Karpas-422 (cell line): ENCODE measurements around the gene HIPK2. TPM values are rescaled to one million over a fixed set of nuclear protein-coding genes. Genes with fewer than 3 reads are reported as not detected.

Experiments used
- DNase-seq: peaks from one replicate; pipeline ENCODE4 v3.0.0-alpha.2; 2015
- H2AFZ ChIP-seq: fragments of 200-600 bp; sonication (generic); 2 replicates; pipeline ENCODE4 v1.6.1; 2014; ENCODE audit warnings: antibody characterized with exemption, low read length, mixed read lengths
- H3K27ac ChIP-seq: fragments of 200-600 bp; sonication (generic); 2 replicates; pipeline ENCODE4 v1.5.1; 2014; ENCODE audit warnings: mild to moderate bottlenecking, low read length, moderate library complexity
- H3K27me3 ChIP-seq: fragments of 200-600 bp; sonication (generic); 2 replicates; pipeline ENCODE4 v1.6.1; 2014; ENCODE audit warnings: low read length, mixed read lengths
- H3K36me3 ChIP-seq: fragments of 200-600 bp; sonication (generic); 2 replicates; pipeline ENCODE4 v1.6.1; 2014; ENCODE audit warnings: low read length, mixed read lengths; ENCODE audit not compliant: insufficient read depth
- H3K4me1 ChIP-seq: fragments of 200-600 bp; sonication (generic); 2 replicates; pipeline ENCODE4 v1.6.1; 2014; ENCODE audit warnings: mild to moderate bottlenecking, low read length, mixed read lengths
- H3K4me2 ChIP-seq: fragments of 200-600 bp; sonication (generic); 2 replicates; pipeline ENCODE4 v1.6.1; 2014; ENCODE audit warnings: low read length, low read depth, mild to moderate bottlenecking; ENCODE audit not compliant: poor library complexity, severe bottlenecking
- H3K4me3 ChIP-seq: fragments of 200-600 bp; sonication (generic); 2 replicates; pipeline ENCODE4 v1.5.1; 2014; ENCODE audit warnings: mild to moderate bottlenecking, antibody characterized with exemption, low read length, mixed read lengths
- H3K79me2 ChIP-seq: fragments of 200-600 bp; sonication (generic); 2 replicates; pipeline ENCODE4 v1.6.1; 2014; ENCODE audit warnings: mild to moderate bottlenecking, low read length, mixed read lengths
- H3K9ac ChIP-seq: fragments of 200-600 bp; sonication (generic); 2 replicates; pipeline ENCODE4 v1.6.0; 2014; ENCODE audit warnings: low read length
- H3K9me2 ChIP-seq: fragments of 200-600 bp; sonication (generic), shearing (Covaris generic); replicated peaks from 2 replicates; pipeline ENCODE4 v1.6.0; 2014; ENCODE audit warnings: mild to moderate bottlenecking, low read length, moderate library complexity; ENCODE audit not compliant: insufficient read depth
- H3K9me3 ChIP-seq: fragments of 300-700, 200-600 bp; sonication (generic); 2 replicates; pipeline ENCODE4 v1.6.1; 2014; ENCODE audit warnings: low read length, mixed read lengths
- H4K20me1 ChIP-seq: fragments of 200-600 bp; sonication (generic); 2 replicates; pipeline ENCODE4 v1.6.1; 2014; ENCODE audit warnings: mild to moderate bottlenecking, antibody characterized with exemption, low read length, low read depth; ENCODE audit not compliant: insufficient read depth
- total RNA-seq: library from RNA; depleted of rRNA; stranded (reverse); fragments of >200 nt; shearing (Covaris generic); gene quantifications from 2 replicates; pipeline ENCODE4 v1.2.3, GENCODE V29; 2014; ENCODE audit warnings: low replicate concordance

Gene HIPK2
- total RNA-seq, 1 experiment from 2014 or later: not detected

GRCh38 chr7:139727151-139727705, 50.6 kb downstream of the HIPK2 start:
- Histone ChIP-seq H3K4me1 (no peaks in the 10 kb centered on the region), H3K9me2 (no peaks in the 10 kb centered on the region), H2AFZ (no peak overlapping the region), H3K4me2 (no peak overlapping the region), H3K27me3 (no peaks in the 10 kb centered on the region), H3K4me3 (no peak overlapping the region), H3K27ac (no peak overlapping the region), H3K79me2 (no peaks in the 10 kb centered on the region), H4K20me1 (no peaks in the 10 kb centered on the region), H3K36me3 (no peaks in the 10 kb centered on the region), H3K9me3 (no peaks in the 10 kb centered on the region), H3K9ac (no peak overlapping the region)
- DNase-seq: no peak

DNA sequence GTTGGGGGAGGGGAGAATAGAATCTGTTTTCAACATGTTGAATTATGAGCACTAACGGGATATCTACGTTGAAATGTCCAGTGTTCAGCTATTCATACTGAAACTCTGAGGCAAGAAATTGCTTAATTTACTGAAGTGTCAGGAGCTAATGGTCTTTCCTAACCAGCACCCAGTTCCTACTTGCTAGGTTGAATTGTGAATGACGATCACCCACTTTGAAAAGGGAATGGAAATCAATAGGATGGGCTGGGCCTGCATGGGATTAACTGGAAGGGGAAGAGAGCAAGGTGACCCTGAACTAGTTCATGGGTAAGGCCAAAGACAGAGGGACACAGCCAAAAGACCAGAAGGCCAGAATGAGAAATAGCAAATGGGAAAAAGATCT, 51.3 kb downstream of the HIPK2 start:
- H3K9ac ChIP-seq: no peak overlapping the region
- H3K27ac ChIP-seq: no peak overlapping the region
- no peaks in the 10 kb centered on the region for H3K79me2 ChIP-seq
- H3K4me2 ChIP-seq: no peak overlapping the region
- H3K4me3 ChIP-seq: no peak overlapping the region
- no peaks in the 10 kb centered on the region for H3K9me3 ChIP-seq
- no peak for DNase-seq
- no peaks in the 10 kb centered on the region for H3K27me3 ChIP-seq
- H2AFZ ChIP-seq: no peak overlapping the region
- H3K4me1 ChIP-seq: no peaks in the 10 kb centered on the region
- H4K20me1 ChIP-seq: no peaks in the 10 kb centered on the region
- H3K9me2 ChIP-seq: no peaks in the 10 kb centered on the region
- H3K36me3 ChIP-seq: no peaks in the 10 kb centered on the region

GRCh38 chr7:139725858-139726484, 51.8 kb downstream of the HIPK2 start:
- no peak overlapping the region for H2AFZ ChIP-seq
- H3K27me3 ChIP-seq: no peaks in the 10 kb centered on the region
- no peaks in the 10 kb centered on the region for H4K20me1 ChIP-seq
- H3K36me3 ChIP-seq: no peaks in the 10 kb centered on the region
- H3K79me2 ChIP-seq: no peaks in the 10 kb centered on the region
- H3K4me3 ChIP-seq: no peak overlapping the region
- H3K9me2 ChIP-seq: no peaks in the 10 kb centered on the region
- H3K4me1 ChIP-seq: no peaks in the 10 kb centered on the region
- no peak overlapping the region for H3K27ac ChIP-seq
- no peak for DNase-seq
- H3K9ac ChIP-seq: no peak overlapping the region
- no peaks in the 10 kb centered on the region for H3K9me3 ChIP-seq
- H3K4me2 ChIP-seq: no peak overlapping the region

DNA sequence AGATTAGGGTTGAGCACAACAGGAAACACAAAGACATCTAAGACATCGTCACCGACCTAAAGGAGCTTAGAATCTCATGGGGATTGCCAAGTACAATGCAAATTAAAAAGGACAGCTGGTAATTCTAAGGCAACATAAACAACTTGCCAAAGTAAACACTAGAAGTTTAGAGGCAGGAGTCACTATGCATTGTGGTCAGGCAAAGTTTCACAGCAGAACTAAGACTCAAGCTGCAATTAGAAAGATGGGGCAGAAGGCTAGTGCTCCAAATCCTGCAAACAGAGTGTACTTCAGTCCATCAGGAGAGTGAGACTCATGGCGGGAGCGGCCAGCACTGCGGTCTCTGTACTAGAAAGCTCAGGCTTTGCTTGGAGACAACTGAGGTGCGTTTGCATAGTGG, 52.7 kb downstream of the HIPK2 start:
- Histone ChIP-seq H3K4me1 (no peaks in the 10 kb centered on the region), H3K4me3 (no peak overlapping the region), H3K27me3 (no peaks in the 10 kb centered on the region), H3K79me2 (no peaks in the 10 kb centered on the region), H2AFZ (no peak overlapping the region), H4K20me1 (no peaks in the 10 kb centered on the region), H3K9ac (no peak overlapping the region), H3K4me2 (no peak overlapping the region), H3K36me3 (no peaks in the 10 kb centered on the region), H3K9me2 (no peaks in the 10 kb centered on the region), H3K27ac (no peak overlapping the region), H3K9me3 (no peaks in the 10 kb centered on the region)
- no peak for DNase-seq

DNA sequence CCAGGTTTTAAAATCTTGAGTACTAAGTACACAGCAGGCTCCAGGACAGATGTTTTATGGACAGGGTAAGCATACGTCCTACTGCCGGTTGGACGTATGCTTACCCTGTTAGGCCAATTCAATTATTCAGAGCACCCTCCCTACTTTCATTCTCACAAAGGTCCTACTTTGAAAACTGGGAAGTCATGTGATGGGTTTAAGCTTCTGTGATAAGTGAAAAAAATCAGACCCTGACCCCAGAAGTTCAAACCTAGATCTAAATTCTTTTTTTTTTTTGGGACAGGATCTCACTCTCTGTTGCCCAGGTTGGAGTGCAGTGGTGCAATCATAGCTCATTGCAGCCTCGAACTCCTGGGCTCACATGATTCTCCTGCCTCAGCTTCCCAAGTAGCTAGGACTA, 55.2 kb downstream of the HIPK2 start:
- H3K36me3 ChIP-seq: no peaks in the 10 kb centered on the region
- no peak overlapping the region for H3K4me2 ChIP-seq
- no peaks in the 10 kb centered on the region for H3K4me1 ChIP-seq
- H3K4me3 ChIP-seq: no peak overlapping the region
- no peaks in the 10 kb centered on the region for H3K9me3 ChIP-seq
- H3K9me2 ChIP-seq: no peaks in the 10 kb centered on the region
- H3K79me2 ChIP-seq: no peaks in the 10 kb centered on the region
- H4K20me1 ChIP-seq: no peaks in the 10 kb centered on the region
- DNase-seq: no peak
- no peak overlapping the region for H3K9ac ChIP-seq
- no peak overlapping the region for H3K27ac ChIP-seq
- H3K27me3 ChIP-seq: no peaks in the 10 kb centered on the region
- no peak overlapping the region for H2AFZ ChIP-seq

GRCh38 chr7:139721821-139722220, 56.0 kb downstream of the HIPK2 start:
- no peaks in the 10 kb centered on the region for H3K9me3 ChIP-seq
- DNase-seq: no peak
- no peaks in the 10 kb centered on the region for H3K27me3 ChIP-seq
- H3K36me3 ChIP-seq: no peaks in the 10 kb centered on the region
- H3K4me3 ChIP-seq: no peak overlapping the region
- H2AFZ ChIP-seq: no peak overlapping the region
- H4K20me1 ChIP-seq: no peaks in the 10 kb centered on the region
- no peaks in the 10 kb centered on the region for H3K9me2 ChIP-seq
- no peak overlapping the region for H3K27ac ChIP-seq
- no peaks in the 10 kb centered on the region for H3K79me2 ChIP-seq
- no peak overlapping the region for H3K4me2 ChIP-seq
- no peaks in the 10 kb centered on the region for H3K4me1 ChIP-seq
- no peak overlapping the region for H3K9ac ChIP-seq

DNA sequence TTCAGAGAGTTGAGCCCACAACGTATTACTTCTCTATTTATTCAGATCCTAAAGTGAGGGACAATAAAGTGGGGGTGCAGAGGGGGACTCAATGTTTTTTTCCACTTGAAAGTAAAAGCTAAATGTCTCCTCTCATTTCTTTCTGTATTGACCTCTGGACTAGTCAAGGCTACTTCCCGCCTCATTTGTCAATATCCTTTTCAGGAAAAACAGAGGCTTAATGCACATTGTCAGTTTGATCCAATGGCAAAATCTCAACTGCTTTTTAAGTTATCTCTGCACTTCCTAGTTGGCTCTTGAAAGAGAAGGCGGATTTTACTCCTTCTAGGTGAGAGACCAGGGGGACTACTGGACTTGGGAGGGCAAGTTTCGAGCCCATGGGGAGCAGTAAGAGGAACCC, 56.4 kb downstream of the HIPK2 start:
- no peak for DNase-seq
- no peaks in the 10 kb centered on the region for H4K20me1 ChIP-seq
- H3K27me3 ChIP-seq: no peaks in the 10 kb centered on the region
- no peak overlapping the region for H3K4me3 ChIP-seq
- H3K36me3 ChIP-seq: no peaks in the 10 kb centered on the region
- no peak overlapping the region for H2AFZ ChIP-seq
- H3K9ac ChIP-seq: no peak overlapping the region
- no peaks in the 10 kb centered on the region for H3K9me3 ChIP-seq
- H3K27ac ChIP-seq: no peak overlapping the region
- no peaks in the 10 kb centered on the region for H3K4me1 ChIP-seq
- no peaks in the 10 kb centered on the region for H3K79me2 ChIP-seq
- no peak overlapping the region for H3K4me2 ChIP-seq
- H3K9me2 ChIP-seq: no peaks in the 10 kb centered on the region

DNA sequence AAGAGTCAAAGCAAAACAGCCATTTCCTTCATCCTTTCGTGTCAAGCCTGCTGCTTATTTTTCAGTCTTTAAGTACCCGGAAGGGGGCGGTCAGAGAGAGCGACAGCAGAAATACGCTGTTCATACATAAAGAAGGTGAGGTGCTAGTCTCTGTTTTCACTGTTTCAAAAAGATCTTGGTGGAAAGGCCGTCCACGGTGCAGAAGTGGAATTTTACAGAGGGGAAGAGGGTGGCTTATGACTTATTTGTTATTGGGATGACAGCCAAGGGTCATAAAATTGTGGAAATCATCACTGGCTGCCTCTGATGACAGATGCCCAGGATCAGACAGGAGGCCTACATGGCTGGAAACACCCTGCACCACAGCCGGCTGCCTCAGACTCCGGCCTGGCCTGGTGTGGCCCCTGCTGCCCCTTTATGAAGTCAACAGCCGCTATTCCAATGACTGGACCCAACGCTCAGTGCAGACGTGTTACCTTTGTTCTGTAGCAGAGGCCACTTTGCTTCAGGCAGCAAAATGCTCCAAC, 57.0 kb downstream of the HIPK2 start:
- H3K4me2 ChIP-seq: no peak overlapping the region

More for the DNA sequence above, 57.0 kb downstream of the HIPK2 start:
- Histone ChIP-seq H3K9ac (no peak overlapping the region), H4K20me1 (no peaks in the 10 kb centered on the region), H3K4me1 (no peaks in the 10 kb centered on the region), H3K79me2 (no peaks in the 10 kb centered on the region), H3K36me3 (no peaks in the 10 kb centered on the region), H3K27ac (no peak overlapping the region), H3K4me3 (no peak overlapping the region), H3K9me3 (no peaks in the 10 kb centered on the region), H3K9me2 (no peaks in the 10 kb centered on the region), H3K27me3 (no peaks in the 10 kb centered on the region), H2AFZ (no peak overlapping the region)
- no peak for DNase-seq
